22Rv1 (cell line): ENCODE data around the gene ADAMTS2.

Experiments
- ZFX ChIP-seq: fragments of 450-650 bp; IDR thresholded peaks from 2 replicates; pipeline ENCODE4 v1.6.1; 2017; ENCODE audit warnings: antibody characterized with exemption, borderline replicate concordance
- TF ChIP-seq, protein P1 (sequence below): fragments of 450-650 bp; IDR thresholded peaks from 2 replicates; pipeline ENCODE4 v1.5.1; 2017; ENCODE audit warnings: mild to moderate bottlenecking

DNA sequence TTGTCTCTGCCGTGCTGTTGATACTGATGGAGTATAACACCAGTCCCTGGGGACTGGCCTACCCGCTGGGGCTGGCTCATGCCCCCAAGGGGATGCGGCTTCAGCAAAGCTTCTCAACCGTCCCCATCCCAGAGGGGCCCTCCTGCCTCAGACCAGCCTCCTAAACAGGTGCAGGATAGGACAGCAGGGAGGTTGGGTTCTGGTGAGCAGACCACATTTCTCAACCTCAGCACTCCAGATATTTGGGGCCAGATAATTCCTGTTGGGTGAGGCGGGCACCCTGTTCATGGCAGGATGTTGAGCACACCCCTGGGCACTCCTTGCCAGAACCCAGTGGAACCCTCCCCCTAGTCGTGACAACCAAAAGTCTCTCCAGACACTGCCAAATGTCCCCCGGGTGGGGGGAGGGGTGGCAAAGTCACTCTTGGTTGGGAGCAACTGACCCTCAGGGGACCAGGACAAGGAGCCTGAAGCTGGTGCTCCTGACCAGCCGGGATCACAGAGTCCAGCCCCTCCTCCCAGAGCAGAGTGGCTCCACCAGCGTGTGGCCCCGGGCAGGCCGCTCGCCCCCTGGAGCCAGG is 177.3 kb downstream of the ADAMTS2 start:
- TF ChIP-seq, protein P1, sequence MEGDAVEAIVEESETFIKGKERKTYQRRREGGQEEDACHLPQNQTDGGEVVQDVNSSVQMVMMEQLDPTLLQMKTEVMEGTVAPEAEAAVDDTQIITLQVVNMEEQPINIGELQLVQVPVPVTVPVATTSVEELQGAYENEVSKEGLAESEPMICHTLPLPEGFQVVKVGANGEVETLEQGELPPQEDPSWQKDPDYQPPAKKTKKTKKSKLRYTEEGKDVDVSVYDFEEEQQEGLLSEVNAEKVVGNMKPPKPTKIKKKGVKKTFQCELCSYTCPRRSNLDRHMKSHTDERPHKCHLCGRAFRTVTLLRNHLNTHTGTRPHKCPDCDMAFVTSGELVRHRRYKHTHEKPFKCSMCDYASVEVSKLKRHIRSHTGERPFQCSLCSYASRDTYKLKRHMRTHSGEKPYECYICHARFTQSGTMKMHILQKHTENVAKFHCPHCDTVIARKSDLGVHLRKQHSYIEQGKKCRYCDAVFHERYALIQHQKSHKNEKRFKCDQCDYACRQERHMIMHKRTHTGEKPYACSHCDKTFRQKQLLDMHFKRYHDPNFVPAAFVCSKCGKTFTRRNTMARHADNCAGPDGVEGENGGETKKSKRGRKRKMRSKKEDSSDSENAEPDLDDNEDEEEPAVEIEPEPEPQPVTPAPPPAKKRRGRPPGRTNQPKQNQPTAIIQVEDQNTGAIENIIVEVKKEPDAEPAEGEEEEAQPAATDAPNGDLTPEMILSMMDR: no peak
- TF ChIP-seq ZFX: no peak
